TTC549 (cell line): Measurements from ENCODE around the gene OR2D2.
"Not testable (repeated sequence)": the region's sequence is repeated elsewhere in the genome, so short reads cannot be mapped to it uniquely, and the experiment has no call there.

Experiments used
- FAIRE-seq: peaks from 2 replicates; lab custom pipeline; 2012; peaks lifted over from hg19 to GRCh38; lab: Jason Lieb, UNC

Gene OR2D2, protein sequence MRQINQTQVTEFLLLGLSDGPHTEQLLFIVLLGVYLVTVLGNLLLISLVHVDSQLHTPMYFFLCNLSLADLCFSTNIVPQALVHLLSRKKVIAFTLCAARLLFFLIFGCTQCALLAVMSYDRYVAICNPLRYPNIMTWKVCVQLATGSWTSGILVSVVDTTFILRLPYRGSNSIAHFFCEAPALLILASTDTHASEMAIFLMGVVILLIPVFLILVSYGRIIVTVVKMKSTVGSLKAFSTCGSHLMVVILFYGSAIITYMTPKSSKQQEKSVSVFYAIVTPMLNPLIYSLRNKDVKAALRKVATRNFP

DNA sequence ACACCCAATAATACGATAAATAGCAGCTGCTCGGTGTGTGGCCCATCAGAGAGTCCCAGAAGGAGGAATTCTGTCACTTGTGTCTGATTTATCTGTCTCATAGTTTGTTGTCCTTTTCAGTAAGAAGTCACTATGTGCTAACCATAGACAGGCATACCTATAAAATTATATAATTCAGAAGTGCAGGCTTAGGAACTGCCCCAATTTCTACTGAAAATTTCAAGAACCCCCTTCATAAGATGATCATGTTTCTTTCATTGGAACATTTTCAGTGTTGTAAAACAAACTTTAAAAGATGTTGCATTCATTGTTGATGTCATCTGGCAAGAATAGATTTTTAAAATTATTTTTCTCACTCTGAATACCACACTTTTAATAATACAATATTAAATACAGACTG lies at the start of gene OR2D2:
Gene OR2D2, minus strand, starts transcription at position 101 of the 400 bp plus-strand sequence. Its CDS starts 0 bp downstream, at position 101.
- FAIRE-seq = no peak

- no peak for FAIRE-seq
Measured at GRCh38 chr11:6941970-6942369, 49.7 kb upstream of the OR2D2 start.

DNA sequence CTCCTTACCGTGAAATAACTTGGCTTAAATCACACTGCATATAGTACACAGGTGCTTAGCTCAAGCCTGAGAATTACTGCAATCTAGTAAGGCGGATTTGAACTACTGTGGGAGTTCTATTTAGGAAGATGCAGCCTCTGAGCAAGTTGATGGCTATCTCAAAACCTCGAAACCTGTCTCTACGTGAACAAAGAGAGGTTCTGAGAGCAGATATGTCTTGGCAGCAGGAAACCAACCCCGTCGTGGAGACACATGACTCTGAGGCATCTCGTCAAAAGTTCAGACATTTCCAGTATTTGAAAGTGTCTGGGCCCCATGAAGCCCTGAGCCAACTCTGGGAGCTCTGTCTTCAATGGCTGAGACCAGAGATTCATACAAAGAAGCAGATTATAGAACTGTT lies 39.8 kb upstream of the OR2D2 start:
- FAIRE-seq = no peak

DNA sequence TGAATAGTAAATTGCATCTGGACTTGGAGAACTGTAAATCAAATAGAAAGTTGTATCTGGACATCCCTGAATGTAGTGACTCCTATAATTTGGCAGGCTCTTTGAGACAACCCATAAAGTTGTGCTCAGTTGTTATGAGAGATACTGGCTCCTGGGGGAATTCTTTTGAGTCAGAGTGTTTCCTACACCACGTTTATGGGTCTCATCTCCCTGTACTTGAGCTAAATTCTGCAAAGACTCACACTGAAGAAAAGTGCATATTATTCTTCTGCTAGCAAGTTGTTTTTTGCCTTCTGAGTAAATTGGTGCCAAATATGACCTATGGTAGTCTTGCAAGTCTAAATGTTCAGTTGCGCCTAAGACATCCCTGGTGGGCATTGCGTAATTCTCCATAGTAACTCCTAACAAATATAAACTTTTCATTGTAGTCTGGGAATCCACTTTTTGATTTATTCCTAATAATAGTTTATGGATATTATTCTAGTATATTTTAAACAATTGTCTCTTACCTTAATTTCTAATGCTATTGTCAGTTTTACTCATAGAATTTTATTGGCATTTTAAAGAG lies 38.9 kb upstream of the OR2D2 start:
- FAIRE-seq = no peak

- no peak for FAIRE-seq
Measured at GRCh38 chr11:6928916-6929315, 36.6 kb upstream of the OR2D2 start.

DNA sequence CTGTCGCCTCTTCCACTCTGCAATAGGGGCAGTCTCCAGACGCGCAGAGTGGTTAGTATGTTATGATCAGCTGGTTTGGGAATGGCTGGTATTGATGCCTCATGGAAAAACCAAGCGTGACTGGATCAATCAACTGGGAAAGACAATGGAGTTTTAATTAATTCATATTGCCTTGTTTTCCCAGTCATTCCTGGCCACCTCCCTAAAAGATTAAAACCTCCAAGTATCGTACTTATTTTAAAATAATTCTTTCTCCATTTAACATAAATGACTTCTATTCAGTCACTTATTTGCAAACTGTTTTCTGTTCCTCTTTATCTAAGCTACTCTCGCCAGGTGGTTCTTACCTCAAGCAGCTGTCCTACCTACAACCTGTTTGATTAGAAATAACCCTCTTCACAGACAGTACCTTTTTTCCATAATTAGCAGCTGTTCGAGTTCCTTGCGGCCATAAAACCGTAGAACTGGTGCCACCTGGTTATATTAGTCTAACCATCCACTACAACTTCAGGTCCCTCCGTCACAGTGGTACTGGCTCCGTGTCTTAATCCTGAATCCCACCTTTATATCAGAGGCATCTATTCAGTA lies 34.8 kb upstream of the OR2D2 start:
- no peak for FAIRE-seq

GRCh38 chr11:6926208-6927029 lies 34.1 kb upstream of the OR2D2 start, which contains the start of gene ZNF215:
Gene ZNF215 (plus strand): TSS chr11:6926426. CDS start chr11:6932273, 5,847 bp downstream.
- FAIRE-seq = no peak

- FAIRE-seq = no peak
Measured at GRCh38 chr11:6925636-6926207, 33.4 kb upstream of the OR2D2 start.

GRCh38 chr11:6925007-6925577 lies 32.8 kb upstream of the OR2D2 start:
- FAIRE-seq = peak; percentile 11

- FAIRE-seq = no peak
Measured at GRCh38 chr11:6920702-6921101, 28.4 kb upstream of the OR2D2 start, which contains the start of gene OR2D3. Gene OR2D3 (plus strand): TSS chr11:6921002. CDS start chr11:6921002, 0 bp downstream.

GRCh38 chr11:6919698-6920097 lies 27.4 kb upstream of the OR2D2 start:
- FAIRE-seq = no peak

DNA sequence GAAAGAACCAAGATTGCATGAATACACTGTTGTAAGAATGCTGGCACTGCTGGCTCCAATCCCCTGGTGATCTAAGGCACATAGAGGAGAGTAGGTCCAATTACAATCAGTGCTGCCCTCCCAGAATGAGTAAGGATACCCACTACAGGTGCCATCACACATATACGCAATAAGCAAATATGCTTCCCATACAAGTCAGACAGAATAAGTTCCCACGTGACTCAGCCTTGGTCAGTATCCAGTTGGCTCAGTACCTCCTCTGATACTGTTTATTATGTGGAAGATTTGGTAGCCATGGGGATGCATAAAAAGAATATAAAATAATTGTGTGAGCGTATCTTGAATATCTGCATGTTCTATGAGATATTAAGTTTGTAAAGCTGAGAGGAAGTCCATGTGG lies 19.6 kb upstream of the OR2D2 start:
- FAIRE-seq = no peak

GRCh38 chr11:6911378-6911777 lies 19.1 kb upstream of the OR2D2 start:
- FAIRE-seq = no peak

DNA sequence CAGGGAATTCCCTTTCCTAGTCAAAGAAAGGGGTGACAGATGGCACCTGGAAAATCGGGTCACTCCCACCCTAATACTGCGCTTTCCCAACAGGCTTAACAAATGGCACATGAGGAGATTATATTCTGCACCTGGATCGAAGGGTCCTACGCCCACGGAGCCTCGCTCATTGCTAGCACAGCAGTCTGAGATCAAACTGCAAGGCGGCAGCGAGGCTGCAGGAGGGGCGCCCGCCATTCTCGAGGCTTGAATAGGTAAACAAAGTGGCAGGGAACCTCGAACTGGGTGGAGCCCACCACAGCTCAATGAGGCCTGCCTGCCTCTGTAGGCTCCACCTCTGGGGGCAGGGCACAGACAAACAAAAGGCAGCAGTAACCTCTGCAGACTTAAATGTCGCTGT lies 12.5 kb upstream of the OR2D2 start:
- not testable (repeated sequence) for FAIRE-seq

- no peak for FAIRE-seq
Measured at GRCh38 chr11:6900327-6900999, 8.2 kb upstream of the OR2D2 start.

DNA sequence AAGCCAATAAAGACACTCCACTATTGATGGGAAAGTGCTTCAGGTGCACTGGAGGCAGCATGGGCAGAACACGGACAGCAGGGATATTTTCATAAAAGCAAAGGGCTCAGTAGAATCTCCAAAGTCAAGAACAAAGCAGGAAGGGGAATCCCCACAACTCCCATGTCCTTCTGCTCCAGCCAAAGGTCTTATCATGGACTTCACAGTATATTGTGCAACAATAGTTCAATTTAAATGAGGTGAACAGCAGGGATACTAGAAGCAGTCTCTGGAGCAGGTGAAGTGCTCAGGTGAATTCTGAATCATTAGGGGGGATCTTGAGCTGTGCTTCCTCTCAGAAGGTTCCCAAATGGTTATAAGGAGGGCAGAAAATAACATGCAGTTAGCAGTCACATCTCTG lies 6.6 kb upstream of the OR2D2 start:
- FAIRE-seq = no peak

DNA sequence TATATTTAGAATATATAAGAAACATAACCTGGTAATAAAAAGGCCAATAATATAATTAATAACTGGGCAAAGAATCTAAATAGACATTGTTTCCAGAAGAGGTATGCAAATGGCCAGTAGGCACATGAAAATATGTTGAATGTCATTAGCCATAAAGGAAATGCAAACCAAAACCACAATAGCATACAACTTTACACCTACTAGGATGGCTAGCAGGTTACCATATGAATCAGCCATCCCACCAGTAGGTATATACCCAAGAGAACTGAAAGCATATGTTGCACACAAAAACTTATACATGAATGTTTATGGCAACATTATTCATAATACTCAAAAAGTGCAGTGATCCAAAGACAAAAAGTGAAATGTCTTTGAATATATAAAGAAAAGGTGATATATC lies 2.7 kb upstream of the OR2D2 start:
- no peak for FAIRE-seq

DNA sequence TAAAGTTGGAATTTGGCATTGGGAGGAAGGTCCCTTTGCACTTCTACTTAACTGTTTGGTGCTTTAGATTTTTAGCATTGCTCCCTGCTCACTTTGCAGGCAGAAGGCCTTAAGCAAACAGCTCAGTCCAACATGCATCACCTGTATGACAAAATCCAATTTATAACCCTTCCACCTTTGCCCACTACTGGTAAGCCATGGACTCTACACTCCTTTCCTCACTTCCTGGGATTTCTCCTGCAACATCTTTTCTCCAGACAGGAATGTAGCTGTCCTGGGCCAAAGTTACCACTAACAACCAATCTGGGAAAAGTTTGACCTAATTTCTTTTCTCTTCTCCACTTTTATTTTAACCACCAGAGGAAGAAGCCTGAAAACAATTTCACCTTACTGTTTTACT lies 1.8 kb upstream of the OR2D2 start:
- no peak for FAIRE-seq

- FAIRE-seq = no peak
Measured at GRCh38 chr11:6889835-6890234, 2.5 kb downstream of the OR2D2 start.

- FAIRE-seq = no peak
Measured at GRCh38 chr11:6888830-6889229, 3.5 kb downstream of the OR2D2 start.

DNA sequence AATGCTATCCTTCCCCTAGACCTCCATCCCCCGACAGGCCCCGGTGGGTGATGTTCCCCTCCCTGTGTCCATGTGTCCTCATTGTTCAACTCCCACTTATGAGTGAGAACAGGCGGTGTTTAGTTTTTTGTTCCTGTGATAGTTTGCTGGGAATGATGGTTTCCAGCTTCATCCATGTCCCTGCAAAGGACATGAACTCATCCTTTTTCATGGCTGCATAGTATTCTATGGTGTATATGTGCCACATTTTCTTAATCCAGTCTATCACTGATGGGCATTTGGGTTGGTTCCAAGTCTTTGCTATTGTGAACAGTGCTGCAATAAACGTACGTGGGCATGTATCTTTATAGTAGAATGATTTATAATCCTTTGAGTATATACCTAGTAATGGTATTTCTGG lies 4.6 kb downstream of the OR2D2 start:
- FAIRE-seq = not testable (repeated sequence)
